Fibroblast of skin of right quadriceps (primary cell): Measurements from ENCODE around the gene GANC.
"Not testable (repeated sequence)": the region's sequence is repeated elsewhere in the genome, so short reads cannot be mapped to it uniquely, and the experiment has no call there.

ENCODE experiments used
- DNase-seq: peaks from one replicate; pipeline ENCODE4 v3.0.0-alpha.2; 2013

Gene GANC

DNA sequence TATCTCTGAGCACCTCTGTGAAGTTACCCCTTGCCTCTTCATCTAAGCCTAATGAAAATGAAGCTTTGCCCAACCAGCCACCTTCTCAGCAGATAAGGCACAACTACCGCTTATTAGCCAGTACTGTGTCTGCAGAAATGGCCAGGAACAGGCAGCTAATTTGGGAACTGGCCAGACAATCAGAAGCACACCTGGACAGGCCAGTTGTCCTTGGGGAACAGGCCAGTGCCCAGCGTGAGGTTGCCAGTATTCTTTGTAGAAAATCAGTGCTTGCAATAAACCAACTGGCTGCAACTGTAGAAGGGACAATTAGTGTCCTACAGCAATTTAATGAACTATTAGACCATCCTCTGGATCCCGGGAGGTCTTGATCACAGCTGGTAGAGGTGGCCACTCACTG is 10.7 kb downstream of the GANC start:
- DNase-seq = no peak

DNA sequence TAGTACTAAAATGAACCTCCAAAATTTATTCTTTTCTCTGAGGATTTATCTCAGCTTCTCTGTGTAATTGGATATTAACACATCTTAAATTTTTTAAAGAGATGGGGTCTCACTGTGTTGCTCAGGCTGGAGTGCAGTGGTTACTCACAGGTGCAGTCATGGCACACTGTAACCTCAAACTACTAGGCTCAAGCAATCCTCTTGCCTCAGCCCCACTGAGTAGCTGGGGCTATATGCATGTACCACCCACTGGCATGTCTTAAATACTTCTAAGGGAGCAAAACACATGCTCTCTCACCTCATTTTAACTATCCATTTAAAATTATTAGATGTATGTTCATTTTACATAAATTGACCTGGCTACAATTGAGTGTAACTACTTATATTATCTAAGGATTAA is 11.6 kb downstream of the GANC start:
- DNase-seq = no peak

- no peak for DNase-seq
Observed at GRCh38 chr15:42285034-42285433, 12.0 kb downstream of the GANC start.

GRCh38 chr15:42286445-42287029 is 13.5 kb downstream of the GANC start:
- peak; percentile 31 for DNase-seq

GRCh38 chr15:42287931-42288330 is 14.9 kb downstream of the GANC start:
- no peak for DNase-seq

- no peak for DNase-seq
Observed at GRCh38 chr15:42289166-42289565, 16.2 kb downstream of the GANC start.

- DNase-seq = not testable (repeated sequence)
Observed at GRCh38 chr15:42301004-42301403, 28.0 kb downstream of the GANC start.

DNA sequence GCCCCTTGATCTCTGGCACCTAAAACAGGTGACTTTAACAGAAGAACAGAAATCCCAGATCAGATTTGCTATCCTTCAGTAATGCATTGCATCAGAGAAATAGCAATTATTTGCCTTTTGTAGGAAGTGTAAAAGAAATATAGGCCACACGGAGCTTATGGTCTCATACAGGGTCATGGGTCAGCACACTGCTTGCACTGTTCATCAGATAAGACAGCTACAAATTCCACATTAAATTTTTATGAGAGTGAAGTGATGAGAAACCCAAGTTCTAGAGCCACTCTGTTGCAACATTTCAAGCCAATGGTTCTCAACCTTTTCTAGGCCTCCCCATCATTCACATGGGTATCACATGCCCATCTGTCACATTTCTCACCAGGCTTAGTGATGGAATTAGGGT is 33.7 kb downstream of the GANC start:
- no peak for DNase-seq

DNA sequence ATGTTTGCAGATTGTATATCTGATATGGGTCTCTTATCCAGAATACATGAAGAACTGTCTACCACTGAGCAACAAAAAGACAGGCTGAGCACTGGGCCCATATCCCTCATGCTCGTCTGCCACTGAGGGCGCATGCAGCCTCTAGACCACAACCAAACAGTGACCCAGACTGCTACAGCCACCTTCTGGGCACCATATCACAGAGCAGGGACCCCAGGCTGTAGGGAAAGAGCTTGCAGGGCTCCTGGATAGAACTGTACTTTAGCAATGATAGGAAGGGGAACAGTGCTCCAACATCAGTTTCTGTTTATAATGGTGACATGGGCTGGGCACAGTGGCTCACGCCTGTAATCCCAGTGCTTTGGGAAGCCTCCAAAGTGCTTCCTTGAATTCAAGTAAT is 40.5 kb downstream of the GANC start:
- no peak for DNase-seq

- no peak for DNase-seq
Observed at GRCh38 chr15:42314818-42315217, 41.8 kb downstream of the GANC start.

DNA sequence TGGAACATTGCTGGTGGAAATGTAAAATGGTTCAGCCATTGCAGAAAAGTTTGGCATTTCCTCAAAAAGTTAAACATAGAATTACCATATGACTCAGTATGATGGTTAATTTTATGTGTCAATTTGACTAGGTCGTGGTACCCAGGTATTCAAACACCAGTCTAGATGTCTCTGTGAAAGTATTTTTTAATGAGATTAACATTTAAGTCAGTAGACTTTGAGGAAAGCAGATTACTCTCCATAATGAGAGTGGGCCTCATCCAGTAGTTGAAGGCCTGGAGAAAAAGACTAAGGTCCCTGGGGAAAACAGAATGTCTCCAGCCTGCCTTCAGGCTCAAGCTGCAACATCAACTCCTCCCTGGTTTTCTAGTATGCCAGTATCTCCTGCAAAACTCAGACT is 42.5 kb downstream of the GANC start:
- peak; percentile 53 for DNase-seq

DNA sequence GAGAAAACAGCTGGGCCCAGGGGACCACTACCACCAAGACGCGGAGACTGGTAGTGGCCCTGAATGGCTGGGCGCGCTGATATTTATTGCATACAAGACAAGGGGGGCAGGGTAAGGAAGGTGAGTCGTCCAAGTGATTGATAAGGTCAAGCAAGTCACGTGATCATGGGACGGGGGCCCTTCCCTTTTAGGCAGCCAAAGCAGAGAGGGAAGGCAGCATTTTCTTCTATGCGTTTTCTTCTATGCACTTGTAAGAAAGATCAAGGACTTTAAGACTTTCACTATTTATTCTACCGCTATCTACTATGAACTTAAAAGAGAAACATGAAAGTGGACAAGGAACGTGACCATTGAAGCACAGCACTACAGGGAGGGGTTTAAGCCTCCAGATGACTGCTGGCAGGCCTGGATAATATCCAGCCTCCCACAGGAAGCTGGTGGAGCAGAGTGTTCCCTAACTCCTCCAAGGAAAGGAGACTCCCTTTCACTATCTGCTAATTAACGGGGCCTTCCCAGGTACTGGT is 43.3 kb downstream of the GANC start:
- DNase-seq = not testable (repeated sequence)

DNA sequence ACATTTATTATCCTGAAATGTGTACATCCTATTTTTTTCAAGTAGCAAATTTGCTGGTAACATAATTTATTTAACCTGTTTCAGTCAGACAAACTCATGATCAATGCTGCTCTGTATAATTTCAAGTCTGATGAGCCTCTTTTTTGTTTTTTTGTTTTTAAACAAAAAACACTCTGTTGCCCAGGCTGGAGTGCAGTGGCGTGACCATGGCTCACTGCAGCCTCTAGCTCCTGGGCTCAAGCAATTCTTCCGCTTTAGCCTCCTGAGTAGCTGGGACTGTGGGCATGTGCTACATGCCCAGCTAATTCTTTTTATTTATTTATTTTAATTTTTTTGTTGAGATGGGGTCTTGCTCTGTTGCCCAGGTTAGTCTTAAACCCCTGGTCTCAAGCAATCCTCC is 46.2 kb downstream of the GANC start:
- no peak for DNase-seq

GRCh38 chr15:42324308-42324707 is 51.3 kb downstream of the GANC start:
- DNase-seq = peak; percentile 30

- no peak for DNase-seq
Observed at GRCh38 chr15:42329161-42329560, 56.2 kb downstream of the GANC start.

DNA sequence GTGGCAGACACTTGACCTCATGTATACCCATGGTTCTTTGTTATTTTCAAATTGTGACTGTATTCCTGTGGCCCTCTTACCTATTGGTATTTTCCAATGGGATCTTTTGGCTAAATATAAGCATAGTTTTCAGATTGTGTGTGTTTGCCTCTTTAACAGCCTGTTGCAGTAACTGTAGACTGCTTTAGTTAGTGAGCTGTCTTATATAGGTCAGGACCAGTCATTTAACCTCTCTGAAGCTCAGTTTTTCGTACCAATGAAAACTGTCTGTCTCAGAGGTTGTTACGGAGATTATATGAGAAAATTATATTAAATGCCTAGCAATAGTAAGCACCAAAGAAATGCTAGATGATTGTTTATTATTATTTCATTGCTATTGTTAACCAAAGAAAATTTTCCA is 57.0 kb downstream of the GANC start:
- DNase-seq = no peak

DNA sequence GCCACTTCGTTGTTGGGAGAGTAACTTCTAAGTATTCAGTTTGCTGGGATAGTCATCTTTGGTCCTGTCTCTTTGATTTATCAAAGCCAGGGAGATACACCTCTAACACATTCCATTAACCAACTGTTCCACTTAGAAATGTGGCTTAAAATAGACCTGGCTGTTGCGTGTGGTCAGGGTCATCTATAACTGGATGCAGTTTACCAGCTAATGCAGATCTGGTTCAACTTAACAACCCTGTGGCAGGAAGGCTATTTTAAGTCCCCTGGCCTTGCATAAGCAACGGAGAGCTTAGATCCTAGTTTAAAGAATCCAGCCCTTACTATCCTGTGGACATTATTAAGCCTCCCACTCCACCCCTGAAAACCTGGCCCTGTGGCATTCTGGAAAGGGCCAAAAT is 58.2 kb downstream of the GANC start:
- peak; percentile 9 for DNase-seq

GRCh38 chr15:42332331-42332730 is 59.3 kb downstream of the GANC start:
- DNase-seq = peak; percentile 55

DNA sequence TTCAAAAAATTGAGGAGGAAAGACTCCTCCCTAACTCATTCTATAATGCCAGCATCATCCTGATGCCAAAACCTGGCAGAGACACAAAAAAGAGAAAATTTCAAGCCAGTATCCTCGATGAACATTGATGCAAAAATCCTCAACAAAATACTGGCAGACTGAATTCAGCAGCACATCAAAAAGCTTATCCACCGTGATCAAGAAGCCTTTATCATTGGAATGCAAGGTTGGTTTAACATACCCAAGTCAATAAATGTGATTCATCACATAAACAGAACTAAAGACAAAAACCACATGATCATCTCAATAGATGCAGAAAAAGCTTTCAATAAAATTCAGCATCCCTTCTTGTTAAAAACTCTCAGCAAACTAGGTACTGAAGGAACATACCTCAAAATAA is 62.1 kb downstream of the GANC start:
- no peak for DNase-seq

- DNase-seq = not testable (repeated sequence)
Observed at GRCh38 chr15:42336650-42337049, 63.6 kb downstream of the GANC start.

DNA sequence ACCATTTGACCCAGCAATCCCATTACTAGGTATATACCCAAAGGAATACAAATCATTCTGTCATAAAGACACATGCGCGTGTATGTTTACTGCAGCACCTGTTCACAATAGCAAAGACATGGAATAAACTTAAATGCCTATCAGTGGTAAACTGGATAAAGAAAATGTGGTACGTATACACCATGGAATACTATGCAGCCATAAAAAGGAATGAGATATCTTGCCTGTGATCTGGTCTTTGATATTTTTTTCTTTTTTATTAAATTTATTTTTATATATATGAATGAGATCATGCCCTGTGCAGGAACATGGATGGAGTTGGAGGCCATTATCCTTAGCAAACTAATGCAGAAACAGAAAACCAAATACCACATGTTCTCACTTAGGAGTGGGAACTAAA is 64.1 kb downstream of the GANC start:
- not testable (repeated sequence) for DNase-seq

DNA sequence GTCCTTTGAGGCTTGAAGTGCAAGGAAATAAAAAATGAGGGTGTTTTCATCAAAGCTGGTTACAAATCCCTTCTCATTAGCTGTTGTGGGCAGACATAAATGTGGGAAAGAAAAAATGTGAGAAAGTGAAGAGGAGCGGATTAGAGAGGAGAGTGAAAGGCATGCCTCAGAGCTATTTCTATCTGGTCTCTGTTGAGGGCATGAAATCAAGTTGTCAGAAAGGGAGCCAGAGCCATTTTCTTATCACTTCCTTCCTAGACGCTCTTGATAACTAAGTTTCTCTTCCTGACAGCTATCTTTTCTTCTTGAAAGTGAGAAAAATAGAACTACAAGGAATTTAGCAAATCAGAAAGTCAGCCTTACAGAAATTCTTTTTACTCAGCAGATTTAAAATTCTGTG is 65.5 kb downstream of the GANC start:
- DNase-seq = no peak

DNA sequence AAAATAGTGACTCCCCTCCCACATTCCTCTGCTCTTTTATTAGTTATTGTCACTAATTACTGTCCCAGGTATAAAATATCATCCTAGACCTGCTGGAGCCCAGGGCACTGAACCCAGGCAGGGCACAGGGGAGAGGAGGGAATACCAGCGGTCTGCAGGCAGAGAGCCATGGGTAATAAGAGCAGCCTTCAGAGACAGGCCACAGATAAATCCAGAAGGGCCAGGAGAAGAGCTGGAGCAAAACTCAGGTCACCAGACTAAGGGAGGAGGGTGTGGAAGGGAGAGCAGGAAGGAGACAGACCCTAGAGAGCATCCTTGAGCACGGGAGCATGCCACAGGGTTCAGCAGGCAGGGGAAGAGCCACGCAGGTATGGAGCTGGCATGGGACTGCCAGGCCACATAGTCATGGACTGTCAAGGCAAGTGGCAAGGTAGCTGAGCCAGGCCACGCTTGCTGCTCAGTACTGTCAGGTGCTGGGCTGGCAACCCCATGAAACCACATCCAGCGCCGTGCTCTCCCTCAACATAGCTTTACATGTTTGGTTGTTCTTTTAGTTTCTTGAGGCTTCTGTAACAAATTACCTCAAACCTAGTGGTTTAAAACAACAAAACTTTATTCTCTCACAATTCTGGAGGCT is 70.7 kb downstream of the GANC start:
- DNase-seq = no peak

- DNase-seq = peak; percentile 77
Observed at GRCh38 chr15:42344763-42345162, 71.8 kb downstream of the GANC start.

DNA sequence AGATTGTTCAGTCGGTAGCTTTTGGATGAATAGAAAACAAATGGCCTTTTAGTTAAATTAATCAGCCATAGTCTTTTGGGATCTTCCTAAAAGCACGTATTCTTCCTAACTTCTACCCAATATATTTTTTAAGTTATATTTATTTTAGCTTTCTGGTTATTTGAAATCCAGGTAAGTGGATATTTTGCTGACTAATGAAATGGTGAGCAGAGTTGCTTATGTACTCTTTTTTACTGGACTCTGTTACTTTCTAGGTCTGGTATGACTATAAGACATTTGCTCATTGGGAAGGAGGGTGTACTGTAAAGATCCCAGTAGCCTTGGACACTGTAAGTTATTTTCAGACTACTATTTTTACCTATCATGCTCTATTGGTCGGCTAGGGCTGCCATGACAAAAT is 72.5 kb downstream of the GANC start:
- DNase-seq = no peak
